ENCODE measurements around the gene FGFRL1. TPM values are rescaled to one million over a fixed set of nuclear protein-coding genes. Genes with fewer than 3 reads are reported as not detected.

Gene FGFRL1
- total RNA-seq, 1 experiment from 2014 or later = 26.1 TPM

GRCh38 chr4:1009542-1010394 lies 1.7 kb upstream of the FGFRL1 start:
- H2BK15ac ChIP-seq (ENCODE audit: low read depth, low read length) = no peak overlapping the region
- H2BK20ac ChIP-seq (ENCODE audit: low read depth, low read length, poor library complexity, severe bottlenecking) = no peak overlapping the region
- peaks cover 14% of the 10 kb centered on the region for H3K23me2 ChIP-seq (ENCODE audit: insufficient read length, low read depth, low read length, poor library complexity, severe bottlenecking)
- no peak overlapping the region for H3K4ac ChIP-seq (ENCODE audit: low read depth, low read length)
- no peak overlapping the region for H2BK5ac ChIP-seq (ENCODE audit: insufficient read length, low read length)
- H3K9ac ChIP-seq (ENCODE audit: extremely low read depth, insufficient read length, low read length) = no peak overlapping the region
- peak overlapping the region; percentile 56 to 70 for H3K4me3 Mint-ChIP-seq
- peaks cover 3 to 13% of the 10 kb centered on the region in 2 experiments; a peak in 4 of 5 replicates for H3K9me3 Mint-ChIP-seq
- H3K27ac Mint-ChIP-seq = no peak overlapping the region; a peak in 1 of 7 replicates
- peaks cover 0 to 4% (median 0%) of the 10 kb centered on the region in 3 experiments; a peak in 2 of 7 replicates for H3K36me3 Mint-ChIP-seq (ENCODE audit: insufficient read depth in 1 of 3, low read depth in 3 of 3)
- no peak overlapping the region for H3K27ac ChIP-seq (ENCODE audit: insufficient read length, low read depth, low read length)
- peak; percentile 73 for DNase-seq
- no peak overlapping the region for H4K5ac ChIP-seq (ENCODE audit: insufficient read length, low read depth, low read length)
- H3K79me1 ChIP-seq (ENCODE audit: insufficient read depth, low read depth, low read length, poor library complexity, severe bottlenecking) = no peaks in the 10 kb centered on the region
- H3K79me2 ChIP-seq (ENCODE audit: insufficient read depth, low read length) = no peaks in the 10 kb centered on the region
- H3K4me1 ChIP-seq (ENCODE audit: insufficient read depth, low read length) = no peaks in the 10 kb centered on the region
- H3K18ac ChIP-seq (ENCODE audit: insufficient read length, low read depth, low read length) = no peak overlapping the region
- no peak overlapping the region for H2AK5ac ChIP-seq (ENCODE audit: insufficient read length, low read length)
- H4K20me1 ChIP-seq (ENCODE audit: control insufficient read depth, insufficient read depth, insufficient read length) = no peaks in the 10 kb centered on the region
- H3K56ac ChIP-seq (ENCODE audit: insufficient read length, low read depth, low read length) = no peak overlapping the region
- H2BK12ac ChIP-seq (ENCODE audit: insufficient read length, low read depth, low read length) = no peak overlapping the region
- H3K4me2 ChIP-seq (ENCODE audit: insufficient read depth, insufficient read length, low read length) = peak overlapping the region; percentile 89
- no peak overlapping the region for H4K8ac ChIP-seq (replicated peaks; ENCODE audit: insufficient read length, low read depth, low read length)
- peaks cover 22% of the 10 kb centered on the region; the same call in 1 of the 2 replicates for H3K27me3 ChIP-seq (ENCODE audit: insufficient read depth, low read length)
- H3T11ph ChIP-seq (ENCODE audit: low read length) = no peak overlapping the region
- no peaks in the 10 kb centered on the region for H3K9me3 ChIP-seq (ENCODE audit: control insufficient read depth, low read depth, low read length)
- no peak overlapping the region for H2BK120ac ChIP-seq (ENCODE audit: low read depth, low read length, poor library complexity, severe bottlenecking)
- no peak; the same call in 1 of the 3 replicates for TF ChIP-seq CTCF (conservative IDR thresholded peaks at IDR 0.05)
- H3K4me1 Mint-ChIP-seq = peaks cover 11 to 12% of the 10 kb centered on the region in 2 experiments
- peaks cover 53% of the 10 kb centered on the region for H3K27me3 Mint-ChIP-seq (ENCODE audit: low read depth)
- H2AFZ ChIP-seq (ENCODE audit: low read length) = no peak overlapping the region
- WGBS (ENCODE audit: extremely low coverage, insufficient read length, low lambda C conversion rate) = no CpG with 5 or more reads among the region's 109 CpGs
- H3K14ac ChIP-seq (ENCODE audit: insufficient read depth, low read length) = no peak overlapping the region
- no peak overlapping the region for H4K91ac ChIP-seq (ENCODE audit: insufficient read length, low read depth, low read length)
- H3K23ac ChIP-seq (ENCODE audit: insufficient read length, low read depth, low read length) = no peak overlapping the region

Measured in H9 (cell line).